Erythroblast (primary cell): ENCODE results near the gene ALG10B.

ENCODE experiments used
- GATA1 ChIP-seq: IDR thresholded peaks from 2 replicates; pipeline ENCODE4 v1.6.1; 2011; ENCODE audit warnings: low read depth, mild to moderate bottlenecking, control low read depth, low read length, moderate library complexity
- POLR2A ChIP-seq: IDR thresholded peaks from 2 replicates; pipeline ENCODE4 v1.6.1; 2011; ENCODE audit warnings: mild to moderate bottlenecking, low read length

DNA sequence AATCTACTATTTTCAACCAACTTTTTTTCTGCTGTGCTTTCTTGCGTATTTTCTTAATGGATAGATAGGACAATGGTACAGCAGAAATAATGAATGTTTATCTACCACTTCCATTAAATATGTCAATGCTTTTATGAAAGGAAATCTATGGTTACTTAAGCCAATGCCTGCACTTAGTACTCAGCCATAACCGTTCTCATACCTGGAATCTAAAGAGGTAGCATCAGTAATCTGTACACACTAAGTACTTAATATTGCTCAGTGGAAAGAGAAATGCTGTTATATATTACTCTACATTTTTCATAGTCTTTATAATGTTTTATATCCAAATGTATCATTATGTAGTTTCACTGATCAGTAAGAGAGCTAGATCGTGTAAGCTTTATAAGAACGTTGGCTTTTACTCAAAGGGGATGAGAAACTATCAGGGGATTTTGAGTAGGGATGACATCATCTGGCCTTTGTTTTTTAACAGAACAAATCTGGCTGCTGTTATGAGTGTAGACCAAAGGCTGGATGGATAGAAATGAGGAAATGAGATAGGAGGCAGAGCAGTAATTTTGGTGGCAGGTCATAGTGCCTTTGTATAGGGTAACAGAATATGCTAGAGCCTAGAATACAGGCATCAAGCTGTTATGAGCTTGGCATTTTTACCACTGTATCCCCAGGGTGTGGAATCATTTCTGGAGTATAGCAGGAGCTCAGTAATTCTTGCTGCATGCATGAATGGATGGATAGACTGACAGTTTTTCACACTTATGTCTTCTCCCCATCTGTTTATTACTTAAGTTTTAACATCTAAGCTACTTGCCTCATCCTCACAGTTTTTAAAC, 34.0 kb downstream of the ALG10B start:
- TF ChIP-seq POLR2A (no peak), GATA1 (no peak)
